Suppressor macrophage (primary cell): ENCODE measurements around the gene COG7.
A peak's percentile ranks its signal among the peaks of the same experiment; 100 is the strongest.
"Not testable (repeated sequence)": the region's sequence is repeated elsewhere in the genome, so short reads cannot be mapped to it uniquely, and the experiment has no call there.

Source experiments
- DNase-seq, 4 experiments: peaks; one replicate each; pipeline ENCODE4 v3.0.0-alpha.2; 2020 to 2022

The COG7 gene

DNA sequence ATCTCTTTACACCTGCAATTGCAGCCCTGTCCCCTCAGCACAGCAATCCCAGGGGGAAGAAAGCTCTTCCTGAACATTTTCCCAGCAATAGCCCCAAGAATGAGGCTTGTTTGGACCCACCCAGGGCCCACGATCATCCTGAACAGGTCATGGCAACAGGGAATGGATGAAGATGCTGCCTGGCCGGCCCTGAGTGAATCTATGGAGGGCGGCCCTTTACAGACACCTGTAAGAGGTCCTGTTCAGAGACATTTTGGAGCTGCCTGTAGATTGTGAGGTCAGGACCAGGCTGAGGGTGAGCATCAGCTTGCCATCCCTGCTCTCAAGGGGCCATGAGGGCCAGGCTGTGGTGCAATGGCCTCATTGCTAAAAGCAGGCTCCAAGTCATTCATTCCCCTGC lies 69.1 kb downstream of the COG7 start:
- DNase-seq = no peak

DNA sequence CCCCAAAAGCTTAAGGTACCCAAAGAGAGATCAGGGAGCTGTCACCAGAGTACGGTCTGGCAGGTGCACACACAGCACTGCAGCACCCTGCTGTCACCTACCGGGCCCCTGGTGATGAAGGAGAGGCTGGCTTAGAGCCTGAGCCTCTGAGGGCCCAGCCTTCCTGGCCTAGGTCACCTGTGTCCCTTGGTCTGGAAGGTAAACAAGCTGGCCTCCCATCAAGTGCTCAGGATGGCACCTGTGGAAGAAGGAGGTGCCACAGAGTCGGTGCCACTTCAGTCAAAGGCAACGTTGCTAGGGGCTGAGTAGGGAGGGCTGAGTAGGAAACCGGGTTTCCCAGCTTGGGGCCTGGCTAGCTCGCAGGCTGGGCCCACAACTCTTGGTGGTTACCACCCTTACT lies 70.7 kb downstream of the COG7 start:
- DNase-seq = no peak

DNA sequence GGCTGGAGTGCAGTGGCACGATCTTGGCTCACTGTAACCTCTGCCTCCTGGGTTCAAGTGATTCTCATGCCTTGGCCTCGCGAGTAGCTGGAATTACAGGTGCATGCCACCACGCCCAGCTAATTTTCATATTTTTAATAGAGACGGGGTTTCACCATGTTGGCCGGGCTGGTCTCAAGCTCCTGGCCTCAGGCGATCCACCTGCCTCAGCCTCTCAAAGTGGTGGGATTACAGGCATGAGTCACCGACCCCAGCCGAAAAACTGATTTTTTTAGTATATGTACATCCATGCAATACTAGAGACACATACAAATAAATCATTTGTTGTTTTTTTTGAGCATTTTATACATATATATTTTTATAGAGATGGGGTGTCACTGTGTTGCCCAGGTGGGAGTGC lies 71.3 kb downstream of the COG7 start:
- not testable (repeated sequence) for DNase-seq

DNA sequence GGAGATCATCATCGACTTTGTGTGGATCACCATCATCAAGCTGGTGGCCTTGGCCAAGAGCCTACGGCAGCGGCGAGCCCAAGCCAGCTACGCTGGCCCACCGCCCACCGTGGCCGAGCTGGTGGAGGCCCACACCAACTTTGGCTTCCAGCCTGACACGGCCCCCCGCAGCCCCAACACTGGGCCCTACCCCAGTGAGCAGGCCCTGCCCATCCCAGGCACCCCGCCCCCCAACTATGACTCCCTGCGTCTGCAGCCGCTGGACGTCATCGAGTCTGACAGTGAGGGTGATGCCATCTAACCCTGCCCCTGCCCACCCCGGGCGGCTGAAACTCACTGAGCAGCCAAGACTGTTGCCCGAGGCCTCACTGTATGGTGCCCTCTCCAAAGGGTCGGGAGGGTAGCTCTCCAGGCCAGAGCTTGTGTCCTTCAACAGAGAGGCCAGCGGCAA lies 72.5 kb downstream of the COG7 start:
- no peak for DNase-seq

DNA sequence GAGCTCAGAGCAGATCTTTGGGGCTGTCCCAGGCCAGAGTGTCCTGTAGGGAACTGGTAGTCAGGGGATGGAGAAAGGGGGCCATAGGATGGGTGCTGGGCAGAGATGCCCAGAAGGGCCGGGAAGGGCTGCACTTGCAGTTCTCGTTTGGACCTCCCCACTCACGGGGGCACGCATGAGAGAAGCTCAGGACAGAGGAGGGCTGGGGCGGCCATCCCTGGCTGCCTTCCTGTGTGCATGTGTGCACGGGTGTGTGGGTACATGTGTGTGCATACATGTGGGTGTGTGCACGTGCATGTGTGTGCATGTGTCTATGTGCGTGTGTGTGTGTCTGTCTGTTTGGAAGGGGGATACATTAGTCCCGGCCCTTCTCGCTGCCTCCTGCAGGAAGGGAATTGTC lies 73.3 kb downstream of the COG7 start:
- no peak for DNase-seq

DNA sequence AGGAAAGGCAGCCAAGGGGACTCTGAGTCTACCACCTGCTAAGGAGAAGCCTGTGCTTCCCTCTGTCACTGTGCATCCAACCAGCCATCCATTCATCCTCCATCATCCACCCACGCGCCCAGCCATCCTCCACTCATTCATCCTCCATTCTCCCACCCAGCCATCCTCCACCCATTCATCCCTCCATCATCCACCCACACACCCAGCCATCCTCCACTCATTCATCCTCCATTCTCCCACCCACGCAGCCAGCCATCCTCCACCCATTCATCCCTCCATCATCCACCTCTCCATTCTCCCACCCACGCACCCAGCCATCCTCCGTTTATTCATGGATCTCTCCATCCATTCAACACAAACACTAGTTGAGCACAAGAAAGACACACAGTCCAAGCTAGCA lies 74.1 kb downstream of the COG7 start:
- DNase-seq = no peak

DNA sequence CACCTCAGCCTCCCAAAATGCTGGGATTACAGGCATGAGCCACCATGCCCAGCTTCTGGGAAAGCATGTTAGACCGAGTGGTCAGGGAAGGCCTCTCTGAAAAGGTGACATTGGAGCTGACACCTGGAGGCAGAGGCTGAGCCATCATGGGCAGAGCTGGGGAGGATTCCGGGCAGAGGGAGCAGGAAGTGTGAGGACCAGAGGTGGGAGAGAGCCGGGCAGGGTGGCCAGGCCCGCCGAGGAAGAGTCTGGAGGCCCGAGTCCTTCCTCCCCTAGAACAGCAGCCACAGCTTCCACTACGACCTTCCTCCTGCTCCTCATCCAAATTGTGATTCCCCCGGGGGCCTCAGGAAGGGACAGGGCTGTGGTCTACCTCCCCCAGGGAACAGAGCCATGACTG lies 74.7 kb downstream of the COG7 start:
- DNase-seq = no peak

- no peak for DNase-seq
Measured at GRCh38 chr16:23377071-23377931, 75.7 kb downstream of the COG7 start.

DNA sequence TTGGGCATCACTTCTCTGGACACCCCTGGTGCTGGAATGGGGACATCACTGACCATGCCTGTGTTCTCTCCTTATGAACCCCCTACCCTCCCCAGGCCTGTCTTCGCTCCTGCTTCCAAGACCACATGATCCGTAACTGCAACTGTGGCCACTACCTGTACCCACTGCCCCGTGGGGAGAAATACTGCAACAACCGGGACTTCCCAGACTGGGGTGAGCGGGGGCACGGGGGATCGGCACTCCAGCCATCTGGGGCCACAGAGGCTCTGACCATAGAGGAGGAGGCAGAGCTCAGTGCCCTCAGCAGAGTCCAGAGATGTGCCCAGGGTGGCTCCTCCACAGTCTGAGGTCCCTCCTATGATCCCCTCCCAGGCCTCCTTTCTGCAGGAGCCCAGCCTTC lies 77.3 kb downstream of the COG7 start:
- no peak for DNase-seq

- no peak for DNase-seq
Measured at GRCh38 chr16:23374721-23375510, 78.1 kb downstream of the COG7 start.

DNA sequence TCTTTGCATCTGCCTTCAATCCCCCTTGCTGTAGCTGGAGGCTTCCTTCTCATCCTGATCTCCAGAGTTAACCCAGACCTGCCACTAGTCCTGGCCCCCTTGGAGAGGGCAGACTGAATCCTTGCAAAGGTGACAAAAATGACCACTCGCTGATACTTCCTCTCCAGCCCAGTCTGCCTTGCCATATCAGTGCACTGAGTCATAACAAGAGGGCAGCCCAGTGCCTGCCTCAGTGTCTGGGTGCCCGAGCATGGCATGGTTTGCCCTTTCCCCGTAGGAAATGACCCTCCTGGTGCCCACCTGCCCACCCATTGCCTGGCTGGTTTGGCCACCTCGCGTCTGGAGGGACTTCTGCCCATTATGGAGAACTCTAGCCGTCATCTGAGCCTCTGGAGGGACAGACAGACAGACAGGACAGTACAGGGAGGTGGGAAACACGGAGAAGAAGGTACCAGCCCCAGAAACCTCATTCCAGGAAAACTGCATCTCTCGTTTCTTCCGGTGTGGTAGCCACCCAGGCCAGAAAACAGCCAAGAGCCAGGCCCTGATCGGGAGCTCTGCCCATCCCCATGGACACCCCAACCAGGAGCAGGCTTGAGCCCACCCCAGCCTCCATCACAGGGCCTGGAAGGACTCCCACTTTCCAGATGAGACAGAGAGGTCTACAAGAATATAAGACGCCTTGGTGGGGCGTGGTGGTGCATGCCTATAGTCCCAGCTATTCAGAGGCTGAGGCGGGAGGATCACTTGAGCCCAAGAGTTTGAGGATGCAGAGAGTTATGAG lies 79.4 kb downstream of the COG7 start:
- no peak for DNase-seq

- no peak for DNase-seq
Measured at GRCh38 chr16:23371368-23371767, 81.6 kb downstream of the COG7 start.

DNA sequence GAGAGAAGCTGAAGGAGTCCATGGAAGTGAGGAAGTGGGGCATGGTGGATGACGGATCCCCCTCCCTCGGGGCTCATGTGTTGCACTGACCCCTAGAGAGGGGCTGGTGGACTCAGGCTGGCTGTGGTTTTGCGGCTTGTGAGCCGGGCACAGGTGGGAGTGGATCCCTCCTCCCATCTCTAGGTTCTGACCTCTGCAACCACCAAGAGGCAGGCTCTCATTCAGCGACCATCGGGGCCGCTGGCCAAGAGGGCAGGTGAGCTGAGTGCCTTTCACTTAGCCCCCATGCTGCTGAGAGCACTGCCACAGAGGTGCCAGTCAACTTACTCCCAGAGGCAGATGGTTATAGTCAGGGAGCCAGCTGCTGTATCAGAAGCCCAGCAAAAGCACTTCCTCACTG lies 83.6 kb downstream of the COG7 start:
- DNase-seq = no peak

DNA sequence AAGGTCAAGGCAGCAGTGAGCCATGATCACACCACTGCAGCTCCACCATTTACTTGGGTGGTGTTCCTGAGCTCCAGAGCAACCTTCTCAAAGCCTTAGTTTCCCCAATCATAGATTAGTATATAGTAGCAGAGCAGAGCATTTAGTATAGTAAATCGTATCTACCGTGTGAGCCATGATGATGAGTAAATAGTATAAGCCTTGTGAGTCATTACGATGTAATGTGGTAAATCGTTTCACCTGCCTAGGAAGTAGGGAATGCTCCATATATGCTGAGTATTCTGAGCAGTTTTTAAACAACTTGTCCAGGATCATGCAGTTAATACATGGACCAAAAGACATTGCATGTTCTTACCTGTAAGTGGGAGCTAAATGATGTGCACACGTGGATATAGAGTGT lies 84.5 kb downstream of the COG7 start:
- no peak for DNase-seq

GRCh38 chr16:23367988-23368387 lies 85.0 kb downstream of the COG7 start:
- no peak for DNase-seq

- DNase-seq = no peak
Measured at GRCh38 chr16:23367564-23367963, 85.4 kb downstream of the COG7 start.

GRCh38 chr16:23366341-23366740 lies 86.6 kb downstream of the COG7 start:
- not testable (repeated sequence) for DNase-seq

DNA sequence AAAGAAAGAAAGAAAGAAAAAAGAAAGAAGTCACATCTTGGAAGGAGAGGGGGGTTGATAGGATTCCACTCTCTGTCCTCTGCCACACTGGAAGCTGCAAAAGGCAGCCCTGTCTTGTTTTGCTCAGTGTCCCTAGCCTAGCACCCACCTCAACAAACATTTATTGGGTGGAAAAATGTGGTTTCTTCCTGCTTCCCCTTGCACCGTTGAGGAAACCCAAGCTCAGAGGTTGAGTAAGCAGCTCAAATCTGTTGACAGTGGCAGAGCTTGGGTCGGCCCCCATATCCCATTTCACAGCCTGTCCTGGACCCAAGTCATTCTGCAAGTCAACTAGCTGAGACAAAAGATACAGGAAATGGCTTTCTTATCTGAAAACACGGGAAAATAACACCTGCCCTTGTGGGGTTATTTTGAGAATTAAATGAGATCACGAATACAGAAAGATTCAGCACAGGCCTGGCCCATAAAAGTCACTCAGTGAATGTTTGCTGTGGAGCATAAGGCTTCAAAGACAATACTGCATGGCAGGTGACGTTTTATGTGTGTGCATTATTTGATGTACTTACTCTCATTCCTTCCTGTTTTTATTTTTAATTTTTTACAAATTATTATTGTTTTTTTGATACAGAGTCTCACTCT lies 87.3 kb downstream of the COG7 start:
- peak in 1 of 4 experiments; percentile 3 for DNase-seq

DNA sequence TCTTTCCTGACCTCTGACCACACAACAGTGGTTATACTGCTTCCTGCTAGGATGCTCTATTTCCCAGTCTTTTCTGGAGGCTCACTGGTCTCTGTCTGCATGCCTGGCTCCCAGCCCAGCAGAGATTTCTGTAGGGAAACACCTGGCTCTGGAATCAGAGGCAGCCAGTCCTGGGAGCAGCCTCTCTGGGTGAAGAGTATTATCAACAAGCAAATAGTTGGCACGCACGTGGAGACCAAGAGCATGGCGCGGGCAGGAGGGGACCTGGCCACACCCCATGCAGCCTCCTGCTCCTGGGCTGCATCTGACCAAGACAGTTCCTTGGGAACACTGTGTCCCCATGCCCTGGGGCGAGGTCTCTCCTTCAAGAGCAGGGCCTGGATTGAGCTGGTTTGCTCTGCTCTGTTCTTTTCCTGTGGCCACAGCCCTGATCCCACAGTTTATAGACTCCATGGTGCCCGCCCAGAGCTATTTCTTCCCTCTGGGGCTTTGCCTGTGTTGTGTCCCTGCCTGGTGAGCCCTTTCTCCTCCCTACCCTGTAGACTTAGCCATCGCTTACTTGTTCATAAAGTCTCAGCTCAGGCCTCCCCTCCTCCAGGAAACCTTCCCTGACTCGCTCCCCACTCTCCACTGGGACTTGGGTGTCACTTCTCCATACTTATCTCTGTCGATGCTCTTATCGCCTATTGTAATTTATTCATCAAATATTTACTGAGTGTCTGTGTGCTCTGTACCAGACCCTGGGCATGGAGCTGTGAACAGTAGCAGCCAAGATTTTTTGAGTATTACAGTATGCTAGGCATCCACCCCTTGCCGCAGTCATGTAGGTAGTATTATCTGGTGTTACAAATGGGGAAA lies 90.3 kb downstream of the COG7 start:
- DNase-seq = no peak

- DNase-seq = no peak
Measured at GRCh38 chr16:23359092-23359760, 93.8 kb downstream of the COG7 start.

DNA sequence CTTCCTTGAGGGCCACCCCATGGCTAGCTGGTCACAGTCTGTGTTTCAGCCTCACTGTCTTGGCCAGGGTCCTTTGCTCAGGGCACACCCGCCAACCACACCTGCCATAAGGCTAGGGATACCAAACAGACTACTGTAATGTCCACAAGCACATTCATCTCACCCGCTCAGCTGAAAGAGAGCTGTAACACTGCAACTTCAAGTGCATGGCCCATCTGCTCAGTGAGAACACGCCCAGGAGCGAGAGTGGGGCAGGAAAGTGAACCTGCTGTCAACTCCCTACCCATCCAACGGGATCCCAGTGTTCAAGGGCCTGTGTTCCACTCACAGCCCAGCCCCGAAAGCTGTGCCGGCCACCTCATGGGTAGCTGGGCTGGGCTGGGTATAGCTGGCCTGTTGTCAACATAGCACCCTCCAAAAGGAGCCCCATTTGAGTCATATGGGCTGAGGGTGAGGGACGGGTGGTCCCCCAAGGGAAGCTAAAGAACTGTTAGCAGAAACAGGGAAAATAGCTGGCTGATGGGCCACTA lies 95.2 kb downstream of the COG7 start:
- DNase-seq = no peak
